ENCODE data around the gene IFT88. TPM values are rescaled to one million over a fixed set of nuclear protein-coding genes. Genes with fewer than 3 reads are reported as not detected.

Gene IFT88
- total and polyA plus RNA-seq, 2 of the 8 experiments (the other 6 are each of a cell fraction or from before 2014, with no cell fraction given): 1.7 to 5.8 TPM

DNA sequence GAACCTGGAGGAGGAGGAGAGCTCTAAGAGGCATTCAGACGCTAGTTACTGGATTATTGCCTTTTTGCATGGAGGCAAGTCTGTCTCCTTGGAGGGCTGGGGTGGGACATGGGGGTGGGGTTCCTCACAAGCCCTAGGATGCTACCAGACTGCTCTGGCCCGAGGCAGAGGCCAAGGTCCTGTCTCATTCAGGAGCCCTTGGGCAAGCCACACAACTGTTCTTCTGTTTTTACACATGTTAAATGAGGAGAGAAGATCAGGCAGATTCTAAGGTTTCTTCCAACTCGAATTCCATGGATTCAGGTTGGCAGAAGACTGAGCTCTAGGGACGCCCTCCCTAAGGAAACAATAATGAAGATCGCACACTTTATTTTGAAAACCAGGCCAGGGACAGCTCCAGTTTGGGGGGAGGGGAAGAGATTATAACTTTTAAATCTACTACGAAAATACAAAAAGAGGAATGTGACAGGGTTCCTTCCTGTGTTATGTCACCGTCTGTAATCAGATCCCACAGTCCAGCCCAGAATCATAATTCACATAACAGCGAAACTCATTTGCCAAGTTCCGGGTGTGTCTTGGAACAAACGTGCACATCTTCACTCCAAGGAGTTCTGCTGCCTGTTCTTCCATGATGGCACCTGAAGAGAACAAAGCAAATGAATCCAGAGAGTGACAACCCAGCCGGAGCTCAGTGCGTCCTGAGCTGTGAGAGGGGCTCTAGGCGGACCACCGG lies 161.8 kb downstream of the IFT88 start:
- no peak overlapping the region for H3K18ac ChIP-seq (ENCODE audit: extremely low read depth, low read length)
- 85% methylated on average over 13 of the region's 14 CpGs; no CpG with 5 or more reads in 1 of the 2 experiments for WGBS, 2 experiments (ENCODE audit: extremely low coverage in 1 of 2, insufficient coverage in 1 of 2, insufficient read length in 1 of 2, insufficient replicate concordance in 2 of 2, low coverage in 1 of 2, low lambda C conversion rate in 2 of 2, missing lambda C conversion rate in 1 of 2)
- H3K56ac ChIP-seq (replicated peaks; ENCODE audit: insufficient read length, low read depth, low read length): no peak overlapping the region
- no peaks in the 10 kb centered on the region; the same call in 1 of the 2 replicates for H3K79me1 ChIP-seq (ENCODE audit: low read depth, low read length)
- no peak overlapping the region for H3K23ac ChIP-seq (ENCODE audit: insufficient read length)
- H2AFZ ChIP-seq (ENCODE audit: low read length): no peak overlapping the region
- no peak for DNase-seq (ENCODE audit: low read depth in 1 of 2, low spot score in 2 of 2)
- H2AK5ac ChIP-seq (ENCODE audit: low read depth, low read length): no peak overlapping the region
- POLR2A ChIA-PET (ENCODE audit: partially characterized antibody): no interaction called here
- H2BK5ac ChIP-seq (ENCODE audit: low read depth, low read length): no peak overlapping the region
- no peak overlapping the region for H3K4me2 ChIP-seq (ENCODE audit: insufficient read depth in 1 of 2, low read depth in 2 of 2, low read length in 2 of 2)
- CTCF ChIA-PET (ENCODE audit: partially characterized antibody): interaction anchor here (1.0 to 1.3 kb wide), 4 partner anchors 13 to 195 kb away, joined by 3 to 4 read pairs (median 3); no protein-coding TSS in a partner anchor
- H3K4me3 ChIP-seq (ENCODE audit: extremely low read depth in 1 of 4, insufficient read depth in 2 of 4, low read depth in 3 of 4, low read length in 4 of 4): no peak overlapping the region
- no peaks in the 10 kb centered on the region for H3K23me2 ChIP-seq (ENCODE audit: low read depth, low read length)
- H3K36me3 ChIP-seq (ENCODE audit: control insufficient read depth in 2 of 4, insufficient read depth in 4 of 4, low read length in 3 of 4): no peaks in the 10 kb centered on the region
- no peak overlapping the region for H2BK12ac ChIP-seq (ENCODE audit: low read depth, low read length)
- H3K9ac ChIP-seq (replicated peaks in 1 of 4; ENCODE audit: extremely low read depth in 1 of 4, low read depth in 3 of 4, low read length in 3 of 4): no peak overlapping the region
- H3K14ac ChIP-seq (ENCODE audit: insufficient read length): no peak overlapping the region
- no peak overlapping the region for H2BK120ac ChIP-seq (replicated peaks; ENCODE audit: low read depth, low read length)
- no peak overlapping the region for H4K8ac ChIP-seq (ENCODE audit: extremely low read depth, insufficient read depth, low read length)
- H2BK20ac ChIP-seq (ENCODE audit: low read length): no peak overlapping the region
- H3K27me3 ChIP-seq (replicated peaks in 1 of 4; ENCODE audit: control insufficient read depth in 3 of 4, extremely low read depth in 1 of 4, insufficient read depth in 3 of 4, low read length in 3 of 4): no peaks in the 10 kb centered on the region
- H3K4me1 ChIP-seq (replicated peaks in 1 of 4; ENCODE audit: control insufficient read depth in 3 of 4, insufficient read depth in 4 of 4, low read length in 3 of 4): no peaks in the 10 kb centered on the region
- no peak overlapping the region for H2BK15ac ChIP-seq (ENCODE audit: low read length)
- no peaks in the 10 kb centered on the region for H4K20me1 ChIP-seq (replicated peaks in 1 of 2; ENCODE audit: control insufficient read depth in 1 of 2, insufficient read depth in 2 of 2, low read length in 2 of 2)
- H4K5ac ChIP-seq (ENCODE audit: insufficient read length, low read depth, low read length): no peak overlapping the region
- no peak overlapping the region for H3K4ac ChIP-seq (replicated peaks; ENCODE audit: insufficient read length, low read depth, low read length)
- no peak overlapping the region for H3K27ac ChIP-seq (ENCODE audit: low read depth, low read length)
- no peak overlapping the region for H4K91ac ChIP-seq (replicated peaks; ENCODE audit: insufficient read length, low read length)
- H3K9me3 ChIP-seq (ENCODE audit: insufficient read depth in 2 of 2, low read depth in 1 of 2, low read length in 1 of 2): no peaks in the 10 kb centered on the region
- FAIRE-seq: no peak
- no peaks in the 10 kb centered on the region for H3K79me2 ChIP-seq (ENCODE audit: control insufficient read depth in 1 of 2, insufficient read depth in 2 of 2, low read length in 2 of 2)
- no peak for TF ChIP-seq CHD1 (IDR thresholded peaks at IDR 0.05; ENCODE audit: low read depth, low read length)
- no peak for TF ChIP-seq TBP (IDR thresholded peaks at IDR 0.05; ENCODE audit: low read depth, low read length)
- no peak for TF ChIP-seq NRF1 (IDR thresholded peaks at IDR 0.05; ENCODE audit: low read depth, low read length)
- TF ChIP-seq MAFK (IDR thresholded peaks at IDR 0.05; ENCODE audit: low read depth, low read length): no peak
- TF ChIP-seq CBX5 (IDR thresholded peaks at IDR 0.05; ENCODE audit: low read depth, low read length): no peak
- TF ChIP-seq PHF8 (conservative IDR thresholded peaks at IDR 0.05; ENCODE audit: low read depth, low read length): no peak
- TF ChIP-seq JUND (IDR thresholded peaks at IDR 0.05; ENCODE audit: low read length): no peak
- TF ChIP-seq RBBP5 (IDR thresholded peaks at IDR 0.05; ENCODE audit: borderline replicate concordance, low read depth, low read length): no peak
- TF ChIP-seq BACH1 (IDR thresholded peaks at IDR 0.05; ENCODE audit: low read length): no peak

Data from H1 (cell line).